Retinal pigment epithelial cell (primary cell): ENCODE results near the gene JAKMIP2.

Experiments used
- DNase-seq: peaks from one replicate; pipeline ENCODE4 v3.0.0-alpha.2; 2010; ENCODE audit warnings: low read depth
- H3K4me3 ChIP-seq: 2 replicates; pipeline ENCODE4 v1.5.1; 2011; ENCODE audit warnings: mild to moderate bottlenecking, low read length, control low read depth, moderate library complexity
- CTCF ChIP-seq: conservative IDR thresholded peaks from 2 replicates; pipeline ENCODE4 v1.5.1; 2011; ENCODE audit warnings: low read depth, low read length, control low read depth, inconsistent platforms

JAKMIP2 gene

GRCh38 chr5:147659166-147659929 lies 123.2 kb downstream of the JAKMIP2 start:
- no peak for DNase-seq
- no peak for TF ChIP-seq CTCF
- no peak overlapping the region for H3K4me3 ChIP-seq

GRCh38 chr5:147658293-147658932 lies 124.1 kb downstream of the JAKMIP2 start:
- no peak for TF ChIP-seq CTCF
- DNase-seq = no peak

GRCh38 chr5:147648597-147648996 lies 133.9 kb downstream of the JAKMIP2 start:
- DNase-seq = no peak
- no peak overlapping the region for H3K4me3 ChIP-seq
- no peak for TF ChIP-seq CTCF

More at GRCh38 chr5:147658293-147658932, 124.1 kb downstream of the JAKMIP2 start:
- no peak overlapping the region for H3K4me3 ChIP-seq

GRCh38 chr5:147645197-147645596 lies 137.3 kb downstream of the JAKMIP2 start:
- no peak for DNase-seq
- no peak overlapping the region for H3K4me3 ChIP-seq
- no peak for TF ChIP-seq CTCF

- no peak for TF ChIP-seq CTCF
- H3K4me3 ChIP-seq = no peak overlapping the region
- no peak for DNase-seq
Measured at GRCh38 chr5:147644460-147644859, 138.1 kb downstream of the JAKMIP2 start.

GRCh38 chr5:147643142-147643541 lies 139.4 kb downstream of the JAKMIP2 start:
- no peak overlapping the region for H3K4me3 ChIP-seq
- TF ChIP-seq CTCF = no peak
- DNase-seq = no peak

- no peak for TF ChIP-seq CTCF
- no peak for DNase-seq
- no peak overlapping the region for H3K4me3 ChIP-seq
Measured at GRCh38 chr5:147642666-147643065, 139.9 kb downstream of the JAKMIP2 start.
